SK-N-SH (cell line): ENCODE results near the gene PTPRF. TPM values are rescaled to one million over a fixed set of nuclear protein-coding genes. Genes with fewer than 3 reads are reported as not detected.

Experiments
- CTCF ChIA-PET: fragments of 300-600, 350-600 bp; formaldehyde crosslinking; extraction: SDS; loops from one replicate; lab custom pipeline; 2021; lab: Yijun Ruan, JAX
- POLR2A ChIA-PET: fragments of 350-600 bp; sonication (Branson Sonifier 250); formaldehyde crosslinking; extraction: SDS; loops from one replicate; lab custom pipeline; 2020; ENCODE audit warnings: antibody characterized with exemption, inconsistent platforms; lab: Yijun Ruan, JAX
- DNase-seq: peaks from one replicate; pipeline ENCODE4 v3.0.0; 2012
- H2AFZ ChIP-seq: fragments of 200-600 bp; sonication (generic); 2 replicates; pipeline ENCODE4 v1.8.1; 2016; ENCODE audit warnings: antibody characterized with exemption, mild to moderate bottlenecking, low read depth
- H3F3A ChIP-seq: fragments of 200-600 bp; sonication (generic); replicated peaks from 2 replicates; pipeline ENCODE3; 2016; ENCODE audit warnings: antibody characterized with exemption, mild to moderate bottlenecking; ENCODE audit not compliant: insufficient read depth
- H3K27ac ChIP-seq, 2 experiments: fragments of 200-500 bp in 1 of 2; fragments of 200-600 bp in 1 of 2; sonication (Bioruptor generic) in 1 of 2; sonication (generic), shearing (Covaris generic) in 1 of 2; 2 replicates each; pipeline versions ENCODE4 v1.5.1 to v1.6.1; 2014 to 2016; ENCODE audit warnings: low read depth in 2 of 2, inconsistent platforms in 1 of 2, low read length in 1 of 2, mild to moderate bottlenecking in 1 of 2, mixed read lengths in 1 of 2
- H3K27me3 ChIP-seq: fragments of 200-600 bp; sonication (generic), shearing (Covaris generic); 2 replicates; pipeline ENCODE4 v1.6.1; 2016; ENCODE audit warnings: mixed run types; ENCODE audit not compliant: insufficient read depth
- H3K36me3 ChIP-seq, 2 experiments: fragments of 200-500 bp in 1 of 2; fragments of 200-600 bp in 1 of 2; sonication (Bioruptor generic) in 1 of 2; sonication (generic) in 1 of 2; replicated peaks in 1 of 2; 2 replicates each; pipeline versions ENCODE3 to v1.5.1; 2014 to 2016; ENCODE audit warnings: low read length in 1 of 2, mild to moderate bottlenecking in 1 of 2; ENCODE audit not compliant: insufficient read depth in 2 of 2, control insufficient read depth in 1 of 2
- H3K4me1 ChIP-seq, 2 experiments: fragments of 200-500 bp in 1 of 2; fragments of 200-600 bp in 1 of 2; sonication (Bioruptor generic) in 1 of 2; sonication (generic), shearing (Covaris generic) in 1 of 2; 2 replicates each; pipeline versions ENCODE4 v1.5.1 to v1.6.1; 2014 to 2016; ENCODE audit warnings: low read depth in 1 of 2, low read length in 1 of 2, mixed run types in 1 of 2; ENCODE audit not compliant: insufficient read depth in 2 of 2, control insufficient read depth in 1 of 2
- H3K4me2 ChIP-seq: fragments of 200-600 bp; sonication (generic), shearing (Covaris generic); 2 replicates; pipeline ENCODE4 v1.6.1; 2017; ENCODE audit warnings: mixed run types
- H3K4me3 ChIP-seq, 2 experiments: fragments of 200-500 bp in 1 of 2; fragments of 200-600 bp in 1 of 2; sonication (Bioruptor generic) in 1 of 2; sonication (generic), shearing (Covaris generic) in 1 of 2; 2 replicates each; pipeline versions ENCODE4 v1.5.1 to v1.8.1; 2014 to 2016; ENCODE audit warnings: low read depth in 2 of 2, inconsistent platforms in 1 of 2, low read length in 1 of 2, mild to moderate bottlenecking in 1 of 2, mixed read lengths in 1 of 2, moderate library complexity in 1 of 2
- H3K79me2 ChIP-seq: fragments of 200-600 bp; sonication (generic); 2 replicates; pipeline ENCODE4 v1.8.1; 2017; ENCODE audit warnings: mild to moderate bottlenecking; ENCODE audit not compliant: insufficient read depth
- H3K9ac ChIP-seq: fragments of 200-600 bp; sonication (generic); 2 replicates; pipeline ENCODE4 v1.6.1; 2017; ENCODE audit warnings: mixed run types
- H3K9me2 ChIP-seq: fragments of 200-600 bp; sonication (generic); 2 replicates; pipeline ENCODE4 v1.6.1; 2017; ENCODE audit warnings: mixed run types
- H3K9me3 ChIP-seq: fragments of 200-600 bp; sonication (generic); 2 replicates; pipeline ENCODE4 v1.6.1; 2017; ENCODE audit warnings: mixed run types, mild to moderate bottlenecking, moderate library complexity
- H4K20me1 ChIP-seq: fragments of 200-600 bp; sonication (generic); 2 replicates; pipeline ENCODE4 v1.6.1; 2017; ENCODE audit warnings: mild to moderate bottlenecking, mixed run types; ENCODE audit not compliant: insufficient read depth
- CHD2 ChIP-seq: fragments of 150-350 bp; IDR thresholded peaks from 2 replicates; pipeline ENCODE4 v1.6.1; 2018; ENCODE audit warnings: low read length; ENCODE audit not compliant: partially characterized antibody
- CTCF ChIP-seq: fragments of 200-600 bp; sonication (generic); IDR thresholded peaks from 2 replicates; pipeline ENCODE4 v1.6.1; 2017; ENCODE audit warnings: antibody characterized with exemption, mild to moderate bottlenecking, moderate library complexity
- ELF1 ChIP-seq: IDR thresholded peaks from 2 replicates; pipeline ENCODE4 v1.4.0; 2012
- EZH2phosphoT487 ChIP-seq: fragments of 200-600 bp; sonication (generic); IDR thresholded peaks from 2 replicates; pipeline ENCODE4 v1.6.1; 2017; ENCODE audit warnings: low read depth, mixed run types, mild to moderate bottlenecking, antibody characterized with exemption, moderate library complexity, borderline replicate concordance
- FOSL2 ChIP-seq: IDR thresholded peaks from 2 replicates; pipeline ENCODE4 v1.4.0; 2012; ENCODE audit warnings: low read depth, mild to moderate bottlenecking, moderate library complexity, borderline replicate concordance
- FOXJ3 ChIP-seq: sonication (generic); formaldehyde crosslinking; IDR thresholded peaks from 2 replicates; pipeline ENCODE4 v1.5.1; 2020; ENCODE audit warnings: mild to moderate bottlenecking, missing genetic modification reagents
- GABPA ChIP-seq: IDR thresholded peaks from 2 replicates; pipeline ENCODE4 v1.4.0; 2012; ENCODE audit warnings: low read depth, mild to moderate bottlenecking
- GATA2 ChIP-seq: sonication (generic); formaldehyde crosslinking; IDR thresholded peaks from 2 replicates; pipeline ENCODE4 v1.5.0; 2020; ENCODE audit warnings: mild to moderate bottlenecking, missing genetic modification reagents
- IRF3 ChIP-seq: fragments of 150-350 bp; IDR thresholded peaks from 2 replicates; pipeline ENCODE4 v1.6.1; 2016; ENCODE audit warnings: mild to moderate bottlenecking, low read depth, low read length
- POLR2AphosphoS5 ChIP-seq: IDR thresholded peaks from 2 replicates; pipeline ENCODE4 v1.6.1; 2012; ENCODE audit warnings: low read depth, low read length
- RAD21 ChIP-seq: IDR thresholded peaks from 2 replicates; pipeline ENCODE4 v1.6.1; 2012; ENCODE audit warnings: mild to moderate bottlenecking, low read length
- RCOR1 ChIP-seq: fragments of 150-350 bp; IDR thresholded peaks from 2 replicates; pipeline ENCODE4 v1.6.1; 2017; ENCODE audit warnings: antibody characterized with exemption, low read length
- RXRA ChIP-seq: IDR thresholded peaks from 2 replicates; pipeline ENCODE4 v1.4.0; 2012; ENCODE audit warnings: low read depth, mild to moderate bottlenecking, borderline replicate concordance
- SMC3 ChIP-seq: IDR thresholded peaks from 2 replicates; pipeline ENCODE4 v1.6.1; 2012; ENCODE audit warnings: low read depth, low read length, improper control_type of control experiment
- TCF12 ChIP-seq: IDR thresholded peaks from 2 replicates; pipeline ENCODE4 v1.4.0; 2012
- USF1 ChIP-seq: IDR thresholded peaks from 2 replicates; pipeline ENCODE4 v1.4.0; 2012; ENCODE audit warnings: low read depth, borderline replicate concordance
- USF2 ChIP-seq: fragments of 150-350 bp; IDR thresholded peaks from 2 replicates; pipeline ENCODE4 v1.6.1; 2017; ENCODE audit warnings: antibody characterized with exemption, low read length, low read depth, borderline replicate concordance
- ZBTB33 ChIP-seq: IDR thresholded peaks from 2 replicates; pipeline ENCODE4 v1.4.0; 2012; ENCODE audit warnings: low read depth, borderline replicate concordance
- WGBS: methylation state at CpG from one replicate; pipeline ENCODE4 v1.1.6; 2017; ENCODE audit warnings: low lambda C conversion rate; 5-methylcytosine and 5-hydroxymethylcytosine counted together
- polyA plus RNA-seq, 3 experiments: library from polyadenylated mRNA; depleted of rRNA; stranded (reverse); fragments of >200 nt; gene quantifications; 2 replicates each; pipeline ENCODE4 v1.2.3, GENCODE V29; 2012

The PTPRF gene
- polyA plus RNA-seq, 1 of the 3 experiments (the other 2 are of a cell fraction): 72.7 TPM

- H3K79me2 ChIP-seq: no peaks in the 10 kb centered on the region
- H3K27ac ChIP-seq: no peak overlapping the region
- TF ChIP-seq IRF3: no peak
- TF ChIP-seq GATA2 (CRISPR knock-in tag): no peak
- TF ChIP-seq SMC3: no peak
- no peak for TF ChIP-seq CTCF
- no peak for TF ChIP-seq CHD2
- no peak for TF ChIP-seq RAD21
- TF ChIP-seq USF2: no peak
- no peak for TF ChIP-seq ZBTB33
- TF ChIP-seq EZH2phosphoT487: no peak
- no peak for TF ChIP-seq FOXJ3
- no peak for TF ChIP-seq GABPA
- no peak for TF ChIP-seq TCF12
- TF ChIP-seq FOSL2: no peak
- no peak for TF ChIP-seq RCOR1
- TF ChIP-seq USF1: no peak
- no peak for TF ChIP-seq RXRA
- TF ChIP-seq POLR2AphosphoS5: no peak
- TF ChIP-seq ELF1: no peak
- CTCF ChIA-PET: interaction anchor here (2.0 kb wide), 1 partner anchor 9 kb away, joined by 4 read pairs; no protein-coding TSS in a partner anchor
- no peak overlapping the region for H3K4me2 ChIP-seq
- no peaks in the 10 kb centered on the region for H3K9me3 ChIP-seq
- POLR2A ChIA-PET: no interaction called here
- no peaks in the 10 kb centered on the region for H3K4me1 ChIP-seq
- no peaks in the 10 kb centered on the region for H4K20me1 ChIP-seq
- peak; percentile 7 for DNase-seq
- peaks cover 0 to 20% of the 10 kb centered on the region in 2 experiments for H3K36me3 ChIP-seq
- no peaks in the 10 kb centered on the region for H3K9me2 ChIP-seq
- no peak overlapping the region for H2AFZ ChIP-seq
- H3F3A ChIP-seq: no peaks in the 10 kb centered on the region
- H3K27me3 ChIP-seq: no peaks in the 10 kb centered on the region
- no peak overlapping the region for H3K4me3 ChIP-seq
- 93% methylated on average over 15 of the region's 16 CpGs for WGBS
- H3K9ac ChIP-seq: no peak overlapping the region
Observed at GRCh38 chr1:43625063-43625780, 94.5 kb downstream of the PTPRF start.
